Dedifferentiated amniotic fluid mesenchymal stem cell (primary cell): Measurements from ENCODE around the gene OLFML2A.

Experiments used
- DNase-seq: peaks from one replicate; pipeline ENCODE4 v3.0.0-alpha.2; 2016; ENCODE audit errors: extremely low spot score

Gene OLFML2A

GRCh38 chr9:124778575-124779367 lies 1.8 kb downstream of the OLFML2A start:
- DNase-seq: no peak

- DNase-seq: peak; percentile 73
Measured at GRCh38 chr9:124779368-124780059, 2.6 kb downstream of the OLFML2A start.

GRCh38 chr9:124780060-124780756 lies 3.3 kb downstream of the OLFML2A start:
- no peak for DNase-seq

- no peak for DNase-seq
Measured at GRCh38 chr9:124780757-124781151, 3.8 kb downstream of the OLFML2A start.

DNA sequence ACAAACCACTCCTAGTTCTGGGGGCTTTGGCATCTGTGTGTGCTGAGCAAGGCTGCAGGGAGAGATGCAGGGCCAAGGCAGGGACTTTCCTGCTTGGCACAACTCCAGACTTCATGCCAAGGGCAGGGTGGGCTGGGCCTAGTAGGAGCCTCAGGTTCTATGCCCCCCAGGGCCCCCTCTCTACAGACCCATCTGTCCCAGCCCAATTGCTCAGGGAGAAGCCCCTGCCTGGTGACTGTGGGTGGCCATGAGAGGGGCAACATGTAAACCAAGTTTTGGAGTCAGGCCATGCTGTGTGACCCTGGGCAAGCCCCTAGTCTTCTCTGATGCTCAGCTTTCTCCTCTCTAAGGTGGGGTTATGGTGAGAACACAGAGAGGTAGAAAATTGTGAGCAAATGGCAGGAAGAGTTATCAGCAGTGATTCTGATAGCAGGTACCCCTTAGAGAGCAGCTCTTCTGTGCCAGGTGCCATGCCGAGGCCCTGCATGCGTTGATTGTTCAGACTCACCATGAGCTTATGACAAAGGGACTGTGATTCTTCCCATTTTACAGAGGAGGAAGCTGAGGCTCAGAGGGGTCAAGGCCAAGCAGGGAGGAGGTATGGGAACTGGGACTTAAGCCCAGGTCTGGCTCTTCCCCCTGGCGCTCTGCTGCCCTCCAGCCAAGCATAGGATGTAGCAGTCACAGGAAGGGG lies 5.2 kb downstream of the OLFML2A start:
- no peak for DNase-seq

DNA sequence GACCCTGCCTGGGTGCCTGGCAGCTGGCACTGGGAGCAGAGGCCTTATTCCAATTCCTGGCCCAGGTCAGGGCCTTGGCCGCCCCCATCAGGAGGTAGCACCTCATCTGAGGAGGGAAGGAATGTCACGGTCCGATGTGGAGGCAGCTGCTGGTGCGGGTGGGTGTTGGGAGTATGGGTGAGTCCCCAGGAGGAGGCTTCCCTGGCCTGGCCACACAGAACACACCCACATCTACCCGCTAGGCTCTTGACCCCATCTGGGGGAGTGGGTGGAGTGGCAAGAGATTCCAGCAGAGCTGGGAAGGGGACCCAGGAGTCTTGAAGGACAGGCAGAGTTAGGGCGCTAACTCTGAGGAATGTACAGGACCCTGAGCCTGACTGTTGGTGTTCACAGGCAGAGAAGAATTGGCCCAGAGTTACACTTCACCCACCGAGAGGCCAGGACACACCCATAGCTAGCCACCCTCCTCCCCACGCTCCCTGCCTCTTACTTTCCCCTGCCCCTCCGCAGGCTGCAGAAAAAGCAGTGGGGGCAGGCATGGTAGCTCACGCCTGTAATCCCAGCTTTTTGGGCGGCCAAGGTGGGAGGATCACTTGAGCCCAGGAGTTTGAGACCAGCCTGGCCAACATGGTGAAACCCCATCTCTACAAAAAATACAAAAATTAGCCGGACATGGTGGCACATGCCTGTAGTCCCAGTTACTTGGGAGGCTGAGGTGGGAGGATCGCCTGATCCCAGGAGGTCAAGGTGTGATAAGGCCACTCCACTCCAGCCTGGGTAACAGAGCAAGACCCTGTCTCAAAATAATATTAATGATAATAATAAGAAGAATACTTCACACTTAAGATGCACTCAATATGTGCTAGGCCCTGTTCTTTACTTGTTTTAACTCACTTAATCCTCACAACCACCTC lies 6.0 kb downstream of the OLFML2A start:
- no peak for DNase-seq

- no peak for DNase-seq
Measured at GRCh38 chr9:124783830-124784229, 6.9 kb downstream of the OLFML2A start.

DNA sequence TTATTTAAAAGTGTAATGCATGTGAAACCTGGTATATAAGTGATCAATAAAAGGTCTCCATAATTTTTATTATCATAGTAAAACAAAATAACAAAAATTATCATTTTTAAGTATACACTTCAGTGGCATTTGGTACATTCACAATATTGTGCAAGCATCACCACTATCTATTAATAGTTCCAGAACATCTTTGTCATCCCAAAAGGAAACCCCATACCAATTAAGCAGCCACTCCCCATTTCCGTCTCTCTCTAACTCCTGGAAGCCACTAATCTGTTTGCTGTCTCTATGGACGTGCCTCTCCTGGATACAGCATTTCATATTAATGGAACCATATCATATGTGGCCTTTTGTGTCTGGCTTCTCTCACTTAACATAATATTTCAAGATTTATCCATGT lies 7.6 kb downstream of the OLFML2A start:
- DNase-seq: no peak

DNA sequence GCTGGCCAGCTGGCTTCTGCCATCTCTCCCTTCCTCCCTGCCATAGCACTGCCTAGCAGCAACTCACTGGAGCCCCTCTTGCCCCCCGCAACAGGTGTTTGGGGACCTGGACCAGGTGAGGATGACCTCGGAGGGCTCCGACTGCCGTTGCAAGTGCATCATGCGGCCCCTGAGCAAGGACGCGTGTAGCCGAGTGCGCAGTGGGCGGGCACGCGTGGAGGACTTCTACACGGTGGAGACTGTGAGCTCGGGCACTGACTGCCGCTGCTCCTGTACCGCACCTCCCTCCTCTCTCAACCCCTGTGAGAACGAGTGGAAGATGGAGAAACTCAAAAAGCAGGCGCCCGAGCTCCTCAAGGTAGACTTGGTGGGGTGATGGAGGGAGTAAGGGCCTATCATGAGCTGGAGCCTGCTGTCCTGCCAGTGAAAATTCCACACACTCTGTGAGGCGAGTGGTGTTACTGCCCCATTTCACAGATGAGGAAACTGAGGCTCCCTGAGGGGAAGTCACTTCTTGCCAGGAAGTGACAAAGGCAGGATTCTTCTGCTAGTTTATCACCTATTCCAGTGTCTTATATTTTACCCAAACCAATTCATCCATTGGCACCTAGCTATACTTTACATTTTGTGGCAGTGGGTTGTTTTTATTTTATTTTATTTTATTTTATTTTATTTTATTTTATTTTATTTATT lies 10.1 kb downstream of the OLFML2A start:
- no peak for DNase-seq

GRCh38 chr9:124788542-124789217 lies 11.7 kb downstream of the OLFML2A start:
- no peak for DNase-seq

DNA sequence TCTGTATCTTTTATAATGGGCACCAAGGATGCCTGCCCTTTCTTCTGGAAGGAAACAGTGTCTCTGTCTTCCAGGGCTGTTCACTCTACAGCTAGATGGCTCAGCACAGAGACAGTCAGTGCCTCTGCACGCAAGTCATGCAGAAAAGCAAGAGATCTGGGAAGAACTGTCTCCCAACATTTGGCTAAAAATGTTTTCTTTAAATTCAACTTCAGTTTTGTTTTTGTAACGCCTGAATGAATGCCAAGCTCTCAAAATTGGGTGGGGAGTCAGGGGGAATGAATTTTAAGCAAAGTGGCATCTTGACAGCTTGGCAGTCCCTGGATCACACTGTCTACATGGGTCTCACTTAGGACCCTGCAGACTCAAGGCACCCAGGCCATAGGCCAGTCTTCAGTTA lies 12.6 kb downstream of the OLFML2A start:
- no peak for DNase-seq

- DNase-seq: no peak
Measured at GRCh38 chr9:124790301-124790700, 13.4 kb downstream of the OLFML2A start.

DNA sequence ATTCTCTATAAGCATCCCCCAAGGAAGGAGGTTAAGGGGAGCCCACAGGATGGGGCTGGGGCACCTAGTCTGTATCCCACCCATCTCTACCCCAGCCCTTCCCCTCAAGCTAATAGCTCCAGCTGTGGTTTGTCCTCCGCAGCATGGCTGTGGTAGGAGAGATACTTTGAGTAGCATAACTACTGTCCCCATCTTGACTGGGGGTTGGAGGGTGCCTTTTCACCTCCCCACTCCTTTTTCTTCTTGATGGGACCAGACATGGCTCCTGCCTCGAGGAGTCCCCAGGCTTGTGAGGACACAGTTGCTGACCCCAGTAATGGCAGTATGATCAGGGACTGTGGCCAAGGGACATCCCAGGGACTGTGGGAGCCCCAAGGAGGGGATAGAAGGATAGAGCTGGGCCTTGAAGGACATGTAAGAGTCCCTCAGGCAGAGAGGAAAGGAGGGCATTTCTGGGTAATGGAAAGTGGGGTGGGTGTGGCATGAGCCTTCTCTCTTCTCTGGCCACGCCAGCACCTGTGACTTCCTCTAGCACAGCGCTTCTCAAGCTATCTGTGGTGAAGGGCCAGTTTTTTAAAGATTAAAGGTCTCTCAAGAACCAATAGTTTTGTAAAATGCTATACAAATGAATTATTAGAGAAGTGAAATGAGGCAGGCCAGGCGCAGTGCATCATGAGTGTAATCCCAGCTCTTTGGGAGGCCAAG lies 14.0 kb downstream of the OLFML2A start:
- DNase-seq: no peak

DNA sequence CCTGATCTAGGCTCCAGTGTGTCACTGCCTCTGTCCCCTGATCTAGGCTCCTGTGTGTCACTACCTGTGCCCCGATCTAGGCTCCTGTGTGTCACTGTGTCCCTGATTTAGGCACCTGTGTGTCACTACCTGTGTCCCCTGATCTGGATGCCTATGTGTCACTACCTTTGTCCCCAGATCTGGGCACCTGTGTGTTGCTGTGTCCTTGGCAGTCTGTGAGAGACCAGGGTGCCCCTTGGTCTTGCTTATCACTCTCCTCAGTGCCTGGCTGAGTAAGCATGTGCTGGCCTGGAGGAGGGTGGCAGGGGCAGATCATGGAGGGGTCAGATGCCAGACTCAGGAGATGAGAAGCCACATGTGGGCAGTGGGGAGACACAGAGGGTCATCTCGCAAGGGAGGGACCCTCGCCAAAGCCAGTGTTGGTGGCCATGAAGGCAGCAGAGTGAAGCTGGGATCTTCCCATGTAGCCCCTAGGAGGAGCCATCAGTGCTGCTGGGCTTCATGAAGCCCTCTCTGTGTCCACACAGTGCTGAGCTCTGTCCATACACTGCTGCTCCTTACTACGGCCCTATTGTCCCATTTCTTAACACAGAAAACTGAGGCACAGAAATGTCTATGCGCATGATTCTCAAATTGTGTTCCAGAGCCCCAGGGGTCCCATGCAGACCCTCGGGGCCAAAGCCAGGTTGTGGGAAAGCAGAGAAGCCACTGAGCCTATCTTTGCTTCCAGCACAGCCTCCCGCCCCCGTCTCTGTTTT lies 15.5 kb downstream of the OLFML2A start:
- no peak for DNase-seq

DNA sequence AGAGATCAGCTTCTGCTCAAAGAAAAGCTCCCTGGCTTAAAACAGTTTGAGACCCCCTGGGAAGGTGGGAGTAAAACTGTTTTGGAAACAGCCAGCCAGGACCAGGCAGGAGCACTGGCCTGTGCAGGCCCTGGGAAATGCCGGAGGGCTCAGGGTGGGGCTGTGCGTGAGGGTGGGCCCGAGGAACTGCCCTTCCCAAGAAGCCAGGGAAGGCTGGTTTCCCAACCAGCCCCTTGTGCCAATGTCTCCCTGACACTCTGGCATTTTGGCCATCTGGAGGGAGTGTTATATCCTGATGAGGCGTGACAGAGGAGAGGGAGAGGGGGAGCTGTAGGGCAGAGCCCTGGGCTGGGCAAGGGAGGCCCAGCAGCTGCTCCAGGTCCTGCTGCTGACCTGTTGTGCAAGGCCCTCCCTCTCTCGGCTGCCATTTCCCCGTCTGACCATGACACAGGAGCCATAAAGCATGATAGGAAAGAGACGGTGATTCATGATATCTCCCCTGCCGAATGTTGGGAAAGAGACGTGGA lies 16.1 kb downstream of the OLFML2A start:
- DNase-seq: no peak

DNA sequence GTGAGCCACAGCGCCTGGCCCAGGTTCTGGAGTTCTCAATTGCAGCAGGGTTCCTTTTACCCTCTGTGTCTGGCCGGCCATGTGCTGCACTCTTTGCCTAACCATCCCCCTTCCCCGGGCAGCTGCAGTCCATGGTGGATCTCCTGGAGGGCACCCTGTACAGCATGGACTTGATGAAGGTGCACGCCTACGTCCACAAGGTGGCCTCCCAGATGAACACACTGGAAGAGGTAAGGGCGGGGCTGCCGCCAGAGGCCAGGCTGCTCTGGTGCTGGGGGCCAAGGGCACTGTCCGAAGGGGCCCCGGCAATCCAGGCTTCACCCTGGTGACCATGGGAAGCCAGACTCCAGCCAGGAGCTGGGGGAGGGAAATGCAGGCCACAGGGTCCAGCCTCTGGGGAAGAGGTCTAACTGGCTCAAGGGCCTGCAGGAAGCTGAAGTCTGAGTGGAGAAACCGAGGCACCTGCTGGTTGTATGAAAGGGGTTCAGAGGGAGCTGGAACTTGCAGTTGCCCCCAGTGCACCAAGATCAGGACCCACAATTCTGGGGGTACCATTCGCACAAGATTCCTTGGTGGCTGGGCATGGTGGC lies 18.1 kb downstream of the OLFML2A start:
- DNase-seq: no peak

- no peak for DNase-seq
Measured at GRCh38 chr9:124795881-124796431, 19.0 kb downstream of the OLFML2A start.
